ENCODE results near the gene ELK3. TPM values are rescaled to one million over a fixed set of nuclear protein-coding genes. Genes with fewer than 3 reads are reported as not detected.

Gene ELK3
- total and polyA plus RNA-seq, 2 of the 13 experiments (the other 11 are each of a cell fraction or from before 2014, with no cell fraction given): 2.9 to 3.2 TPM

DNA sequence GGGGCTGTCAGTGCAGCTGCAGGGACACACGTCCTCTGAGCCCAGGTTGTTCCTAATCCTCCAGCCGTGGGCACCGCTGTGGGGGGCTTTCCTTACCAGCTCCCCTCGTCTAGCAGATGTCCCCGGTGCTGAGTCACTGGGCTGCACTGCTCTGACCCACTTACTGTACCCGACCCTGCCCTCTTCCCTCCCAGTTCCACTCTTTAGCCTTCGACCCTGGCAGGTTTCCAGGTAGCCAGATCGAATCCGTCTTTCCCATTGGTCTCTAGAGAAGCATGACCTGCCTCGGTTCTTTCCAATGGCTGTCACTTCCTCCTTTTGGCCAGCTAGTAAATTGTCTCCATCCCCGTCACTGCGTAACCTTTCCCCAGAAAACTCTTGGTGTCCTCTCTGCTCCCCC lies 48.4 kb downstream of the ELK3 start:
- Histone ChIP-seq H2AFZ (ENCODE audit: low read length) (no peak overlapping the region), H3K4me1 (ENCODE audit: insufficient read depth, low read length) (peaks cover 7% of the 10 kb centered on the region; the same call in 1 of the 2 replicates), H3K9ac (ENCODE audit: insufficient read depth, low read depth, low read length) (no peak overlapping the region), H4K20me1 (ENCODE audit: insufficient read depth, low read length) (no peaks in the 10 kb centered on the region), H3K4me3 (replicated peaks in 1 of 3; ENCODE audit: insufficient read depth in 1 of 3, low read depth in 2 of 3, low read length in 3 of 3) (no peak overlapping the region), H3K9me3 (ENCODE audit: low read length) (no peaks in the 10 kb centered on the region), H3K27me3 (ENCODE audit: control insufficient read depth in 1 of 2, insufficient read depth in 2 of 2, low read length in 2 of 2) (no peaks in the 10 kb centered on the region), H3K27ac (ENCODE audit: extremely low read length, insufficient read depth, low read length) (no peak overlapping the region), H3K36me3 (replicated peaks in 1 of 2; ENCODE audit: control insufficient read depth in 1 of 2, insufficient read depth in 2 of 2, low read length in 2 of 2) (peaks cover 0 to 2% of the 10 kb centered on the region in 2 experiments; a peak in 1 of 5 replicates), H3K79me2 (ENCODE audit: insufficient read depth, low read length) (no peaks in the 10 kb centered on the region), H3K4me2 (ENCODE audit: low read depth, low read length) (no peak overlapping the region)
- intact Hi-C loops (cut with micrococcal nuclease; ENCODE audit: unreplicated experiment) (no loop called here), in situ Hi-C loops (cut with HindIII; ENCODE audit: extremely low pct_ligation_motif_present, low pct_unique_long_range_greater_than_20kb) (no loop called here)
- no peak for DNase-seq (ENCODE audit: low spot score)
- ATAC-seq: no peak
- FAIRE-seq: no peak
- no TSS peak for BruUV-seq (replicated peaks)
- no peak for TF ChIP-seq U2AF1 (optimal IDR thresholded peaks at IDR 0.05; ENCODE audit: low read depth, low read length)
- no peak for TF ChIP-seq KLF15 (CRISPR knock-in tag; IDR thresholded peaks at IDR 0.05; ENCODE audit: borderline replicate concordance)
- no peak for TF ChIP-seq RXRB (CRISPR knock-in tag; IDR thresholded peaks at IDR 0.05; ENCODE audit: borderline replicate concordance)
- TF ChIP-seq, protein P1, sequence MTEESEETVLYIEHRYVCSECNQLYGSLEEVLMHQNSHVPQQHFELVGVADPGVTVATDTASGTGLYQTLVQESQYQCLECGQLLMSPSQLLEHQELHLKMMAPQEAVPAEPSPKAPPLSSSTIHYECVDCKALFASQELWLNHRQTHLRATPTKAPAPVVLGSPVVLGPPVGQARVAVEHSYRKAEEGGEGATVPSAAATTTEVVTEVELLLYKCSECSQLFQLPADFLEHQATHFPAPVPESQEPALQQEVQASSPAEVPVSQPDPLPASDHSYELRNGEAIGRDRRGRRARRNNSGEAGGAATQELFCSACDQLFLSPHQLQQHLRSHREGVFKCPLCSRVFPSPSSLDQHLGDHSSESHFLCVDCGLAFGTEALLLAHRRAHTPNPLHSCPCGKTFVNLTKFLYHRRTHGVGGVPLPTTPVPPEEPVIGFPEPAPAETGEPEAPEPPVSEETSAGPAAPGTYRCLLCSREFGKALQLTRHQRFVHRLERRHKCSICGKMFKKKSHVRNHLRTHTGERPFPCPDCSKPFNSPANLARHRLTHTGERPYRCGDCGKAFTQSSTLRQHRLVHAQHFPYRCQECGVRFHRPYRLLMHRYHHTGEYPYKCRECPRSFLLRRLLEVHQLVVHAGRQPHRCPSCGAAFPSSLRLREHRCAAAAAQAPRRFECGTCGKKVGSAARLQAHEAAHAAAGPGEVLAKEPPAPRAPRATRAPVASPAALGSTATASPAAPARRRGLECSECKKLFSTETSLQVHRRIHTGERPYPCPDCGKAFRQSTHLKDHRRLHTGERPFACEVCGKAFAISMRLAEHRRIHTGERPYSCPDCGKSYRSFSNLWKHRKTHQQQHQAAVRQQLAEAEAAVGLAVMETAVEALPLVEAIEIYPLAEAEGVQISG (CRISPR knock-in tag; IDR thresholded peaks at IDR 0.05): no peak
- TF ChIP-seq PHF5A (CRISPR knock-in tag; IDR thresholded peaks at IDR 0.05; ENCODE audit: low read depth, unreplicated experiment): no peak
- TF ChIP-seq ZFX (CRISPR knock-in tag; IDR thresholded peaks at IDR 0.05; ENCODE audit: low read depth): no peak
- TF ChIP-seq, protein P2, sequence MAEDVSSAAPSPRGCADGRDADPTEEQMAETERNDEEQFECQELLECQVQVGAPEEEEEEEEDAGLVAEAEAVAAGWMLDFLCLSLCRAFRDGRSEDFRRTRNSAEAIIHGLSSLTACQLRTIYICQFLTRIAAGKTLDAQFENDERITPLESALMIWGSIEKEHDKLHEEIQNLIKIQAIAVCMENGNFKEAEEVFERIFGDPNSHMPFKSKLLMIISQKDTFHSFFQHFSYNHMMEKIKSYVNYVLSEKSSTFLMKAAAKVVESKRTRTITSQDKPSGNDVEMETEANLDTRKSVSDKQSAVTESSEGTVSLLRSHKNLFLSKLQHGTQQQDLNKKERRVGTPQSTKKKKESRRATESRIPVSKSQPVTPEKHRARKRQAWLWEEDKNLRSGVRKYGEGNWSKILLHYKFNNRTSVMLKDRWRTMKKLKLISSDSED (CRISPR knock-in tag; IDR thresholded peaks at IDR 0.05): no peak
- TF ChIP-seq, protein P3, sequence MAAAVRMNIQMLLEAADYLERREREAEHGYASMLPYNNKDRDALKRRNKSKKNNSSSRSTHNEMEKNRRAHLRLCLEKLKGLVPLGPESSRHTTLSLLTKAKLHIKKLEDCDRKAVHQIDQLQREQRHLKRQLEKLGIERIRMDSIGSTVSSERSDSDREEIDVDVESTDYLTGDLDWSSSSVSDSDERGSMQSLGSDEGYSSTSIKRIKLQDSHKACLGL (CRISPR knock-in tag; IDR thresholded peaks at IDR 0.05): no peak
- TF ChIP-seq ZNF331 (CRISPR knock-in tag; IDR thresholded peaks at IDR 0.05): no peak
- TF ChIP-seq THAP11 (CRISPR knock-in tag; IDR thresholded peaks at IDR 0.05): no peak
- 66% methylated on average over 12 of the region's 12 CpGs for WGBS (ENCODE audit: low lambda C conversion rate)
- CTCF ChIA-PET (ENCODE audit: low intra/inter-chr PET ratio, low total read pairs): no interaction called here
- POLR2A ChIA-PET: no interaction called here

All from HepG2 (cell line).